Measurements from ENCODE around the gene PRR3.
"Not testable (repeated sequence)": the region's sequence is repeated elsewhere in the genome, so short reads cannot be mapped to it uniquely, and the experiment has no call there.

The PRR3 gene

GRCh38 chr6:30556906-30557682 is at the start of gene PRR3:
TSS of gene PRR3 (plus strand) at chr6:30557295. CDS start at chr6:30557345, 50 bp downstream.
- DNase-seq: peak; percentile 82 to 87

GRCh38 chr6:30507849-30508827 is 49.0 kb upstream of the PRR3 start:
- DNase-seq: no peak

- no peak for DNase-seq
Observed at GRCh38 chr6:30508890-30509736, 48.0 kb upstream of the PRR3 start.

- no peak for DNase-seq
Observed at GRCh38 chr6:30510419-30511168, 46.5 kb upstream of the PRR3 start.

- no peak for DNase-seq
Observed at GRCh38 chr6:30511169-30511546, 45.9 kb upstream of the PRR3 start.

- no peak for DNase-seq
Observed at GRCh38 chr6:30513451-30513850, 43.6 kb upstream of the PRR3 start.

- no peak for DNase-seq
Observed at GRCh38 chr6:30515106-30515505, 42.0 kb upstream of the PRR3 start.

- peak; percentile 26 to 56 for DNase-seq
Observed at GRCh38 chr6:30515944-30516753, 40.9 kb upstream of the PRR3 start.

GRCh38 chr6:30516754-30517076 is 40.4 kb upstream of the PRR3 start:
- DNase-seq: not testable (repeated sequence)

GRCh38 chr6:30517767-30518504 is 39.2 kb upstream of the PRR3 start:
- DNase-seq: not testable (repeated sequence)

GRCh38 chr6:30518505-30519145 is 38.5 kb upstream of the PRR3 start:
- not testable (repeated sequence) for DNase-seq

- no peak for DNase-seq
Observed at GRCh38 chr6:30520522-30520921, 36.6 kb upstream of the PRR3 start.

- DNase-seq: not testable (repeated sequence)
Observed at GRCh38 chr6:30521082-30521481, 36.0 kb upstream of the PRR3 start.

GRCh38 chr6:30521952-30522351 is 35.1 kb upstream of the PRR3 start:
- DNase-seq: not testable (repeated sequence)

- not testable (repeated sequence) for DNase-seq
Observed at GRCh38 chr6:30526444-30526843, 30.7 kb upstream of the PRR3 start.

- not testable (repeated sequence) for DNase-seq
Observed at GRCh38 chr6:30529349-30529875, 27.7 kb upstream of the PRR3 start.

GRCh38 chr6:30530014-30530413 is 27.1 kb upstream of the PRR3 start:
- DNase-seq: no peak

GRCh38 chr6:30533460-30534294 is 23.4 kb upstream of the PRR3 start:
- DNase-seq: no peak

GRCh38 chr6:30537931-30538330 is 19.2 kb upstream of the PRR3 start:
- DNase-seq: no peak
